Measurements from ENCODE around the gene MAP3K3.

MAP3K3 gene

GRCh38 chr17:63701868-63702720 is 79.9 kb downstream of the MAP3K3 start:
- H3K27me3 ChIP-seq (ENCODE audit: control insufficient read depth in 1 of 2, insufficient read depth in 1 of 2, low read length in 2 of 2) = no peaks in the 10 kb centered on the region
- no peak overlapping the region for H3K4ac ChIP-seq (ENCODE audit: low read depth in 1 of 2, low read length in 2 of 2)
- H2BK120ac ChIP-seq (ENCODE audit: low read depth, low read length) = no peak overlapping the region
- no peak overlapping the region for H3K14ac ChIP-seq (ENCODE audit: low read length in 2 of 2)
- no peak overlapping the region for H2AK5ac ChIP-seq (ENCODE audit: low read length, severe bottlenecking)
- H4K8ac ChIP-seq (ENCODE audit: low read length) = no peak overlapping the region
- no peak overlapping the region for H3K9ac ChIP-seq (ENCODE audit: low read length)
- no peak overlapping the region for H3K4me2 ChIP-seq (ENCODE audit: low read length, poor library complexity, severe bottlenecking)
- H3K9me3 ChIP-seq (ENCODE audit: control insufficient read depth, low read length) = no peaks in the 10 kb centered on the region
- no peak overlapping the region for H3K27ac ChIP-seq (ENCODE audit: low read length, poor library complexity, severe bottlenecking)
- 97% methylated on average over 9 of the region's 19 CpGs for WGBS
- no peak overlapping the region for H2BK5ac ChIP-seq (ENCODE audit: low read depth, low read length, poor library complexity, severe bottlenecking)
- peaks cover 47 to 59% of the 10 kb centered on the region in 2 experiments for H3K36me3 ChIP-seq (ENCODE audit: control insufficient read depth in 1 of 2, insufficient read depth in 2 of 2, low read depth in 1 of 2, low read length in 2 of 2)
- DNase-seq = no peak
- H3K23ac ChIP-seq (ENCODE audit: low read length in 2 of 2) = no peak overlapping the region
- peaks cover 9% of the 10 kb centered on the region for H3K79me1 ChIP-seq (replicated peaks; ENCODE audit: low read length, poor library complexity, severe bottlenecking)
- H3K4me1 ChIP-seq (ENCODE audit: control insufficient read depth, insufficient read depth, low read depth, low read length) = peaks cover 31% of the 10 kb centered on the region
- no peak overlapping the region for H2BK15ac ChIP-seq (ENCODE audit: low read depth, poor library complexity, severe bottlenecking)
- H2BK12ac ChIP-seq (ENCODE audit: low read length in 2 of 2) = no peak overlapping the region
- no peak overlapping the region for H3K18ac ChIP-seq (ENCODE audit: low read depth in 1 of 2, low read length in 2 of 2)
- H4K91ac ChIP-seq (ENCODE audit: low read length) = no peak overlapping the region
- H3K4me3 ChIP-seq (ENCODE audit: insufficient read depth in 1 of 2, low read depth in 1 of 2, low read length in 2 of 2) = no peak overlapping the region
- H2AFZ ChIP-seq (ENCODE audit: low read depth, low read length) = no peak overlapping the region

- Histone ChIP-seq H3K27ac (ENCODE audit: low read length, poor library complexity, severe bottlenecking) (no peak overlapping the region), H3K4me3 (ENCODE audit: insufficient read depth in 1 of 2, low read depth in 1 of 2, low read length in 2 of 2) (no peak overlapping the region), H4K91ac (ENCODE audit: low read length) (no peak overlapping the region), H3K4me2 (ENCODE audit: low read length, poor library complexity, severe bottlenecking) (no peak overlapping the region), H3K23ac (ENCODE audit: low read length in 2 of 2) (no peak overlapping the region), H2BK120ac (ENCODE audit: low read depth, low read length) (no peak overlapping the region), H2BK15ac (ENCODE audit: low read depth, poor library complexity, severe bottlenecking) (no peak overlapping the region), H2AK5ac (ENCODE audit: low read length, severe bottlenecking) (no peak overlapping the region), H3K18ac (ENCODE audit: low read depth in 1 of 2, low read length in 2 of 2) (no peak overlapping the region), H2BK5ac (ENCODE audit: low read depth, low read length, poor library complexity, severe bottlenecking) (no peak overlapping the region), H4K8ac (ENCODE audit: low read length) (no peak overlapping the region), H3K14ac (ENCODE audit: low read length in 2 of 2) (no peak overlapping the region), H3K27me3 (ENCODE audit: control insufficient read depth in 1 of 2, insufficient read depth in 1 of 2, low read length in 2 of 2) (no peaks in the 10 kb centered on the region), H3K79me1 (replicated peaks; ENCODE audit: low read length, poor library complexity, severe bottlenecking) (peaks cover 5% of the 10 kb centered on the region), H3K4ac (ENCODE audit: low read depth in 1 of 2, low read length in 2 of 2) (no peak overlapping the region), H2BK12ac (ENCODE audit: low read length in 2 of 2) (no peak overlapping the region), H3K9me3 (ENCODE audit: control insufficient read depth, low read length) (no peaks in the 10 kb centered on the region), H3K9ac (ENCODE audit: low read length) (no peak overlapping the region), H2AFZ (ENCODE audit: low read depth, low read length) (no peak overlapping the region), H3K4me1 (ENCODE audit: control insufficient read depth, insufficient read depth, low read depth, low read length) (peaks cover 26% of the 10 kb centered on the region), H3K36me3 (ENCODE audit: control insufficient read depth in 1 of 2, insufficient read depth in 2 of 2, low read depth in 1 of 2, low read length in 2 of 2) (peaks cover 50 to 56% of the 10 kb centered on the region in 2 experiments)
- WGBS = 93% methylated on average over 6 of the region's 6 CpGs
- no peak for DNase-seq
Measured at GRCh38 chr17:63702721-63703015, 80.5 kb downstream of the MAP3K3 start.

- H3K4me3 ChIP-seq (ENCODE audit: insufficient read depth in 1 of 2, low read depth in 1 of 2, low read length in 2 of 2) = no peak overlapping the region
- H3K14ac ChIP-seq (ENCODE audit: low read length in 2 of 2) = no peak overlapping the region
- 96% methylated on average over 5 of the region's 5 CpGs for WGBS
- H3K79me1 ChIP-seq (replicated peaks; ENCODE audit: low read length, poor library complexity, severe bottlenecking) = peaks cover 5% of the 10 kb centered on the region
- no peak overlapping the region for H3K4ac ChIP-seq (ENCODE audit: low read depth in 1 of 2, low read length in 2 of 2)
- H2BK5ac ChIP-seq (ENCODE audit: low read depth, low read length, poor library complexity, severe bottlenecking) = no peak overlapping the region
- no peaks in the 10 kb centered on the region for H3K27me3 ChIP-seq (ENCODE audit: control insufficient read depth in 1 of 2, insufficient read depth in 1 of 2, low read length in 2 of 2)
- no peak overlapping the region for H3K23ac ChIP-seq (ENCODE audit: low read length in 2 of 2)
- H3K27ac ChIP-seq (ENCODE audit: low read length, poor library complexity, severe bottlenecking) = no peak overlapping the region
- H3K4me2 ChIP-seq (ENCODE audit: low read length, poor library complexity, severe bottlenecking) = no peak overlapping the region
- no peak overlapping the region for H4K8ac ChIP-seq (ENCODE audit: low read length)
- H3K18ac ChIP-seq (ENCODE audit: low read depth in 1 of 2, low read length in 2 of 2) = no peak overlapping the region
- no peak for DNase-seq
- H4K91ac ChIP-seq (ENCODE audit: low read length) = no peak overlapping the region
- no peak overlapping the region for H2AK5ac ChIP-seq (ENCODE audit: low read length, severe bottlenecking)
- no peak overlapping the region for H2BK120ac ChIP-seq (ENCODE audit: low read depth, low read length)
- H3K36me3 ChIP-seq (ENCODE audit: control insufficient read depth in 1 of 2, insufficient read depth in 2 of 2, low read depth in 1 of 2, low read length in 2 of 2) = peaks cover 50 to 53% of the 10 kb centered on the region in 2 experiments
- no peak overlapping the region for H2AFZ ChIP-seq (ENCODE audit: low read depth, low read length)
- no peaks in the 10 kb centered on the region for H3K9me3 ChIP-seq (ENCODE audit: control insufficient read depth, low read length)
- H2BK12ac ChIP-seq (ENCODE audit: low read length in 2 of 2) = no peak overlapping the region
- peaks cover 22% of the 10 kb centered on the region for H3K4me1 ChIP-seq (ENCODE audit: control insufficient read depth, insufficient read depth, low read depth, low read length)
- no peak overlapping the region for H2BK15ac ChIP-seq (ENCODE audit: low read depth, poor library complexity, severe bottlenecking)
- H3K9ac ChIP-seq (ENCODE audit: low read length) = no peak overlapping the region
Measured at GRCh38 chr17:63703029-63703428, 80.8 kb downstream of the MAP3K3 start.

GRCh38 chr17:63703556-63704258 is 81.5 kb downstream of the MAP3K3 start:
- Histone ChIP-seq H2AK5ac (ENCODE audit: low read length, severe bottlenecking) (no peak overlapping the region), H3K9ac (ENCODE audit: low read length) (no peak overlapping the region), H2BK5ac (ENCODE audit: low read depth, low read length, poor library complexity, severe bottlenecking) (no peak overlapping the region), H3K27ac (ENCODE audit: low read length, poor library complexity, severe bottlenecking) (no peak overlapping the region), H3K36me3 (ENCODE audit: control insufficient read depth in 1 of 2, insufficient read depth in 2 of 2, low read depth in 1 of 2, low read length in 2 of 2) (peaks cover 46 to 56% of the 10 kb centered on the region in 2 experiments), H3K27me3 (ENCODE audit: control insufficient read depth in 1 of 2, insufficient read depth in 1 of 2, low read length in 2 of 2) (no peaks in the 10 kb centered on the region), H2BK120ac (ENCODE audit: low read depth, low read length) (no peak overlapping the region), H3K18ac (ENCODE audit: low read depth in 1 of 2, low read length in 2 of 2) (no peak overlapping the region), H2AFZ (ENCODE audit: low read depth, low read length) (no peak overlapping the region), H3K79me1 (replicated peaks; ENCODE audit: low read length, poor library complexity, severe bottlenecking) (peaks cover 2% of the 10 kb centered on the region), H4K8ac (ENCODE audit: low read length) (no peak overlapping the region), H3K14ac (ENCODE audit: low read length in 2 of 2) (no peak overlapping the region), H3K4ac (ENCODE audit: low read depth in 1 of 2, low read length in 2 of 2) (no peak overlapping the region), H3K4me3 (ENCODE audit: insufficient read depth in 1 of 2, low read depth in 1 of 2, low read length in 2 of 2) (no peak overlapping the region), H4K91ac (ENCODE audit: low read length) (no peak overlapping the region), H3K4me1 (ENCODE audit: control insufficient read depth, insufficient read depth, low read depth, low read length) (peaks cover 16% of the 10 kb centered on the region), H3K4me2 (ENCODE audit: low read length, poor library complexity, severe bottlenecking) (no peak overlapping the region), H2BK12ac (ENCODE audit: low read length in 2 of 2) (no peak overlapping the region), H3K23ac (ENCODE audit: low read length in 2 of 2) (no peak overlapping the region), H3K9me3 (ENCODE audit: control insufficient read depth, low read length) (no peaks in the 10 kb centered on the region), H2BK15ac (ENCODE audit: low read depth, poor library complexity, severe bottlenecking) (no peak overlapping the region)
- 97% methylated on average over 15 of the region's 16 CpGs for WGBS
- no peak for DNase-seq

Data from mesenchymal stem cell (in vitro differentiated cells and primary cell).